Measurements from ENCODE around the gene SCAMP1. TPM values are rescaled to one million over a fixed set of nuclear protein-coding genes. Genes with fewer than 3 reads are reported as not detected.
"Not testable (repeated sequence)": the region's sequence is repeated elsewhere in the genome, so short reads cannot be mapped to it uniquely, and the experiment has no call there.

SCAMP1 gene
- polyA plus RNA-seq, 1 of the 3 experiments (the other 2 are of a cell fraction): 11.5 TPM

- POLR2A ChIA-PET: no interaction called here
- no peaks in the 10 kb centered on the region; a peak in 1 of 4 replicates for H3K4me1 ChIP-seq (ENCODE audit: control insufficient read depth in 1 of 2, insufficient read depth in 2 of 2, low read depth in 1 of 2, low read length in 1 of 2)
Observed at GRCh38 chr5:78449103-78449502, 88.7 kb downstream of the SCAMP1 start.

GRCh38 chr5:78457507-78457906, 97.1 kb downstream of the SCAMP1 start:
- H3K4me3 ChIP-seq (ENCODE audit: low read depth in 2 of 2, low read length in 1 of 2); POLR2A ChIA-PET; CTCF ChIA-PET: not testable (repeated sequence)

More at GRCh38 chr5:78449103-78449502, 88.7 kb downstream of the SCAMP1 start:
- Histone ChIP-seq H3K9me3 (no peaks in the 10 kb centered on the region), H3K9ac (no peak overlapping the region), H3K27ac (ENCODE audit: low read depth in 2 of 2, low read length in 1 of 2) (no peak overlapping the region), H4K20me1 (ENCODE audit: insufficient read depth) (no peaks in the 10 kb centered on the region), H3K4me2 (no peak overlapping the region), H3K4me3 (ENCODE audit: low read depth in 2 of 2, low read length in 1 of 2) (no peak overlapping the region), H3K9me2 (no peaks in the 10 kb centered on the region), H3F3A (replicated peaks; ENCODE audit: insufficient read depth) (peaks cover 14% of the 10 kb centered on the region), H3K36me3 (replicated peaks in 1 of 2; ENCODE audit: control insufficient read depth in 1 of 2, insufficient read depth in 2 of 2, low read length in 1 of 2) (peaks cover 5 to 21% of the 10 kb centered on the region in 2 experiments), H2AFZ (ENCODE audit: low read depth) (no peak overlapping the region), H3K79me2 (ENCODE audit: insufficient read depth) (no peaks in the 10 kb centered on the region), H3K27me3 (ENCODE audit: insufficient read depth) (no peaks in the 10 kb centered on the region)
- TF ChIP-seq CHD2 (IDR thresholded peaks at IDR 0.05; ENCODE audit: low read length, partially characterized antibody): no peak
- no peak for DNase-seq
- CTCF ChIA-PET: interaction anchor here (1.1 kb wide), 1 partner anchor 19 kb away, joined by 3 read pairs; no protein-coding TSS in a partner anchor

DNA sequence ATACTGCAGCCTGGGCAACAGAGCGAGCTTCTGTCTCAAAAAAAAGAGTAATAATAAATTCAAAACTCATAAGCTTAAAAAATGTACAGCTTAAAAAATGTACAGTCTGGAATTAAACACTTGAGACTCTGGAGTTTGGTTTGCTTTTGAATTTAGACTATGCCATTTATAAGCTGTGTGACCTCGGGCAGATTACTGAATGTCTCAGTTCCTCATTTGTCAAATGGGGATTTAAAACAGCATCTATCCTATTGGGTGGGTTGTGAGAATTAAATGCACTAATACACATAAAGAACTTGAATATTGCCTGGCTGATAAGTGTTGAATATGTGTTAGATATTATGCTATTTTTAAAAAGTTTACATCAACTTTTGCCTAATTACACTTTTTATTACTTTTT, 98.4 kb downstream of the SCAMP1 start:
- Histone ChIP-seq H3K4me1 (ENCODE audit: control insufficient read depth in 1 of 2, insufficient read depth in 2 of 2, low read depth in 1 of 2, low read length in 1 of 2) (no peaks in the 10 kb centered on the region), H2AFZ (ENCODE audit: low read depth) (no peak overlapping the region), H3K9me2 (no peaks in the 10 kb centered on the region), H3K27me3 (ENCODE audit: insufficient read depth) (no peaks in the 10 kb centered on the region), H3K9ac (no peak overlapping the region), H3K4me2 (no peak overlapping the region), H3K9me3 (no peaks in the 10 kb centered on the region), H3F3A (replicated peaks; ENCODE audit: insufficient read depth) (no peaks in the 10 kb centered on the region), H3K36me3 (replicated peaks in 1 of 2; ENCODE audit: control insufficient read depth in 1 of 2, insufficient read depth in 2 of 2, low read length in 1 of 2) (peaks cover 8 to 15% of the 10 kb centered on the region in 2 experiments), H4K20me1 (ENCODE audit: insufficient read depth) (no peaks in the 10 kb centered on the region), H3K27ac (ENCODE audit: low read depth in 2 of 2, low read length in 1 of 2) (no peak overlapping the region), H3K79me2 (ENCODE audit: insufficient read depth) (no peaks in the 10 kb centered on the region), H3K4me3 (ENCODE audit: low read depth in 2 of 2, low read length in 1 of 2) (no peak overlapping the region)
- POLR2A ChIA-PET: no interaction called here
- CTCF ChIA-PET: interaction anchor here (1.5 kb wide), 1 partner anchor 9 kb away, joined by 7 read pairs; no protein-coding TSS in a partner anchor
- WGBS (ENCODE audit: low lambda C conversion rate): 97% methylated on average over 2 of the region's 2 CpGs
- no peak for DNase-seq
- TF ChIP-seq MAX (IDR thresholded peaks at IDR 0.05; ENCODE audit: low read depth) (no peak), FOXJ3 (CRISPR knock-in tag; IDR thresholded peaks at IDR 0.05) (no peak), RAD21 (IDR thresholded peaks at IDR 0.05; ENCODE audit: low read length) (no peak), EZH2phosphoT487 (IDR thresholded peaks at IDR 0.05; ENCODE audit: borderline replicate concordance, low read depth) (no peak), RFX5 (IDR thresholded peaks at IDR 0.05; ENCODE audit: low read length) (no peak), FOSL2 (IDR thresholded peaks at IDR 0.05; ENCODE audit: borderline replicate concordance, low read depth) (no peak), SMC3 (IDR thresholded peaks at IDR 0.05; ENCODE audit: low read depth, low read length) (no peak), GATA2 (CRISPR knock-in tag; IDR thresholded peaks at IDR 0.05) (no peak), POLR2AphosphoS5 (IDR thresholded peaks at IDR 0.05; ENCODE audit: low read depth, low read length) (no peak), JUND (IDR thresholded peaks at IDR 0.05) (no peak), TEAD4 (IDR thresholded peaks at IDR 0.05; ENCODE audit: borderline replicate concordance, insufficient read depth) (no peak), RCOR1 (IDR thresholded peaks at IDR 0.05; ENCODE audit: low read length) (no peak), EP300 (IDR thresholded peaks at IDR 0.05; ENCODE audit: borderline replicate concordance in 1 of 2, low read depth in 1 of 2, low read length in 1 of 2) (no peak), SIN3A (IDR thresholded peaks at IDR 0.05; ENCODE audit: borderline replicate concordance, low read depth, low read length) (no peak)
- TF ChIP-seq, protein P1, sequence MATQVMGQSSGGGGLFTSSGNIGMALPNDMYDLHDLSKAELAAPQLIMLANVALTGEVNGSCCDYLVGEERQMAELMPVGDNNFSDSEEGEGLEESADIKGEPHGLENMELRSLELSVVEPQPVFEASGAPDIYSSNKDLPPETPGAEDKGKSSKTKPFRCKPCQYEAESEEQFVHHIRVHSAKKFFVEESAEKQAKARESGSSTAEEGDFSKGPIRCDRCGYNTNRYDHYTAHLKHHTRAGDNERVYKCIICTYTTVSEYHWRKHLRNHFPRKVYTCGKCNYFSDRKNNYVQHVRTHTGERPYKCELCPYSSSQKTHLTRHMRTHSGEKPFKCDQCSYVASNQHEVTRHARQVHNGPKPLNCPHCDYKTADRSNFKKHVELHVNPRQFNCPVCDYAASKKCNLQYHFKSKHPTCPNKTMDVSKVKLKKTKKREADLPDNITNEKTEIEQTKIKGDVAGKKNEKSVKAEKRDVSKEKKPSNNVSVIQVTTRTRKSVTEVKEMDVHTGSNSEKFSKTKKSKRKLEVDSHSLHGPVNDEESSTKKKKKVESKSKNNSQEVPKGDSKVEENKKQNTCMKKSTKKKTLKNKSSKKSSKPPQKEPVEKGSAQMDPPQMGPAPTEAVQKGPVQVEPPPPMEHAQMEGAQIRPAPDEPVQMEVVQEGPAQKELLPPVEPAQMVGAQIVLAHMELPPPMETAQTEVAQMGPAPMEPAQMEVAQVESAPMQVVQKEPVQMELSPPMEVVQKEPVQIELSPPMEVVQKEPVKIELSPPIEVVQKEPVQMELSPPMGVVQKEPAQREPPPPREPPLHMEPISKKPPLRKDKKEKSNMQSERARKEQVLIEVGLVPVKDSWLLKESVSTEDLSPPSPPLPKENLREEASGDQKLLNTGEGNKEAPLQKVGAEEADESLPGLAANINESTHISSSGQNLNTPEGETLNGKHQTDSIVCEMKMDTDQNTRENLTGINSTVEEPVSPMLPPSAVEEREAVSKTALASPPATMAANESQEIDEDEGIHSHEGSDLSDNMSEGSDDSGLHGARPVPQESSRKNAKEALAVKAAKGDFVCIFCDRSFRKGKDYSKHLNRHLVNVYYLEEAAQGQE (IDR thresholded peaks at IDR 0.05; ENCODE audit: low read depth, low read length): no peak
- TF ChIP-seq, protein P2, sequence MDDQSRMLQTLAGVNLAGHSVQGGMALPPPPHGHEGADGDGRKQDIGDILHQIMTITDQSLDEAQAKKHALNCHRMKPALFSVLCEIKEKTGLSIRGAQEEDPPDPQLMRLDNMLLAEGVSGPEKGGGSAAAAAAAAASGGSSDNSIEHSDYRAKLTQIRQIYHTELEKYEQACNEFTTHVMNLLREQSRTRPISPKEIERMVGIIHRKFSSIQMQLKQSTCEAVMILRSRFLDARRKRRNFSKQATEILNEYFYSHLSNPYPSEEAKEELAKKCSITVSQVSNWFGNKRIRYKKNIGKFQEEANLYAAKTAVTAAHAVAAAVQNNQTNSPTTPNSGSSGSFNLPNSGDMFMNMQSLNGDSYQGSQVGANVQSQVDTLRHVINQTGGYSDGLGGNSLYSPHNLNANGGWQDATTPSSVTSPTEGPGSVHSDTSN (IDR thresholded peaks at IDR 0.05): no peak
- TF ChIP-seq, protein P3, sequence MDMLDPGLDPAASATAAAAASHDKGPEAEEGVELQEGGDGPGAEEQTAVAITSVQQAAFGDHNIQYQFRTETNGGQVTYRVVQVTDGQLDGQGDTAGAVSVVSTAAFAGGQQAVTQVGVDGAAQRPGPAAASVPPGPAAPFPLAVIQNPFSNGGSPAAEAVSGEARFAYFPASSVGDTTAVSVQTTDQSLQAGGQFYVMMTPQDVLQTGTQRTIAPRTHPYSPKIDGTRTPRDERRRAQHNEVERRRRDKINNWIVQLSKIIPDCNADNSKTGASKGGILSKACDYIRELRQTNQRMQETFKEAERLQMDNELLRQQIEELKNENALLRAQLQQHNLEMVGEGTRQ (IDR thresholded peaks at IDR 0.05; ENCODE audit: borderline replicate concordance, low read depth, low read length): no peak

More at GRCh38 chr5:78457507-78457906, 97.1 kb downstream of the SCAMP1 start:
- not testable (repeated sequence) for H2AFZ ChIP-seq (ENCODE audit: low read depth); H3K9me3 ChIP-seq; H3K4me1 ChIP-seq (ENCODE audit: control insufficient read depth in 1 of 2, insufficient read depth in 2 of 2, low read depth in 1 of 2, low read length in 1 of 2); H3K9me2 ChIP-seq; H3K79me2 ChIP-seq (ENCODE audit: insufficient read depth); DNase-seq; H3K27me3 ChIP-seq (ENCODE audit: insufficient read depth); H3K9ac ChIP-seq; H3F3A ChIP-seq (replicated peaks; ENCODE audit: insufficient read depth); H3K27ac ChIP-seq (ENCODE audit: low read depth in 2 of 2, low read length in 1 of 2); H3K4me2 ChIP-seq; H4K20me1 ChIP-seq (ENCODE audit: insufficient read depth)
- 80% methylated on average over 1 of the region's 14 CpGs for WGBS (ENCODE audit: low lambda C conversion rate)
- peaks cover 8 to 11% of the 10 kb centered on the region in 2 experiments for H3K36me3 ChIP-seq (replicated peaks in 1 of 2; ENCODE audit: control insufficient read depth in 1 of 2, insufficient read depth in 2 of 2, low read length in 1 of 2)
